HepG2 (cell line): Measurements from ENCODE around the gene AHR. TPM values are rescaled to one million over a fixed set of nuclear protein-coding genes. Genes with fewer than 3 reads are reported as not detected.
A peak's percentile ranks its signal among the peaks of the same experiment; 100 is the strongest.

Source experiments
- ATAC-seq: fragments of 200-7000 bp; cut with Tn5 transposase; 3 replicates; pipeline ENCODE4 v1.9.1; 2020; ENCODE audit warnings: mild to moderate bottlenecking, moderate library complexity
- BruUV-seq: library from RNA; stranded (reverse); fragments of 400-500 nt; replicated peaks from 2 replicates; lab custom pipeline; 2021; lab: Mats Ljungman, UMichigan
- CTCF ChIA-PET: fragments of 300-600 bp; formaldehyde crosslinking; extraction: SDS; loops from one replicate; lab custom pipeline; 2021; ENCODE audit warnings: low total read pairs, inconsistent platforms, low intra/inter-chr PET ratio; lab: Yijun Ruan, JAX
- POLR2A ChIA-PET: fragments of 350-600 bp; sonication (Branson Sonifier 250); formaldehyde crosslinking; loops from one replicate; lab custom pipeline; 2020; ENCODE audit warnings: antibody characterized with exemption, inconsistent platforms; lab: Yijun Ruan, JAX
- DNase-seq: peaks from one replicate; pipeline ENCODE4 v3.0.0-alpha.2; 2015; ENCODE audit warnings: low spot score
- FAIRE-seq: peaks from 3 replicates; lab custom pipeline; 2011; peaks lifted over from hg19 to GRCh38; lab: Jason Lieb, UNC
- H2AFZ ChIP-seq: one replicate; pipeline ENCODE4 v1.6.1; 2011; ENCODE audit warnings: low read length, inconsistent platforms
- H3K27ac ChIP-seq: fragments of 300-600 bp; 3 replicates; pipeline ENCODE4 v1.8.0; 2011; ENCODE audit warnings: mixed run types, mild to moderate bottlenecking, mixed read lengths, low read length, inconsistent platforms; ENCODE audit not compliant: insufficient read depth; ENCODE audit errors: extremely low read length
- H3K27me3 ChIP-seq, 2 experiments: fragments of 200-600 bp in 1 of 2; 2 replicates in 1 of 2; 3 replicates in 1 of 2; pipeline versions ENCODE4 v1.6.0 to v1.8.0; 2011; ENCODE audit warnings: low read length in 2 of 2, mild to moderate bottlenecking in 2 of 2, moderate library complexity in 2 of 2, inconsistent platforms in 1 of 2; ENCODE audit not compliant: insufficient read depth in 2 of 2, control insufficient read depth in 1 of 2
- H3K36me3 ChIP-seq, 2 experiments: fragments of 200-600 bp in 1 of 2; replicated peaks in 1 of 2; 2 replicates in 1 of 2; 3 replicates in 1 of 2; pipeline versions ENCODE4 v1.5.1 to v1.8.0; 2011; ENCODE audit warnings: low read length in 2 of 2, inconsistent platforms in 1 of 2; ENCODE audit not compliant: insufficient read depth in 2 of 2, control insufficient read depth in 1 of 2
- H3K4me1 ChIP-seq: 2 replicates; pipeline ENCODE4 v1.5.1; 2012; ENCODE audit warnings: low read length, inconsistent platforms; ENCODE audit not compliant: insufficient read depth
- H3K4me2 ChIP-seq: 2 replicates; pipeline ENCODE4 v1.6.0; 2011; ENCODE audit warnings: low read depth, low read length, inconsistent platforms
- H3K4me3 ChIP-seq, 3 experiments: fragments of 200-600 bp in 1 of 3; sonication (generic), shearing (Covaris generic) in 1 of 3; replicated peaks in 1 of 3; 2 replicates each; pipeline ENCODE4 v1.5.1; 2011 to 2016; ENCODE audit warnings: low read length in 3 of 3, inconsistent platforms in 2 of 3, low read depth in 2 of 3, mild to moderate bottlenecking in 2 of 3, control low read depth in 1 of 3, mixed read lengths in 1 of 3; ENCODE audit not compliant: insufficient read depth in 1 of 3
- H3K79me2 ChIP-seq: one replicate; pipeline ENCODE4 v1.6.1; 2011; ENCODE audit warnings: low read length, inconsistent platforms; ENCODE audit not compliant: insufficient read depth
- H3K9ac ChIP-seq: 2 replicates; pipeline ENCODE4 v1.6.0; 2011; ENCODE audit warnings: mild to moderate bottlenecking, low read depth, low read length, inconsistent platforms; ENCODE audit not compliant: insufficient read depth
- H3K9me3 ChIP-seq: 2 replicates; pipeline ENCODE4 v1.5.1; 2012; ENCODE audit warnings: mild to moderate bottlenecking, low read length
- H4K20me1 ChIP-seq: 2 replicates; pipeline ENCODE4 v1.6.0; 2011; ENCODE audit warnings: inconsistent platforms, mild to moderate bottlenecking, low read length, moderate library complexity; ENCODE audit not compliant: insufficient read depth
- BRD4 ChIP-seq: sonication (generic); formaldehyde crosslinking; IDR thresholded peaks from 2 replicates; pipeline ENCODE4 v1.4.0; 2020; ENCODE audit warnings: missing genetic modification reagents
- CREB3 ChIP-seq: sonication (generic); formaldehyde crosslinking; IDR thresholded peaks from 2 replicates; pipeline ENCODE4 v1.5.0; 2020; ENCODE audit warnings: missing genetic modification reagents
- DZIP1 ChIP-seq: sonication (generic); formaldehyde crosslinking; IDR thresholded peaks from 2 replicates; pipeline ENCODE4 v1.5.0; 2020; ENCODE audit warnings: mild to moderate bottlenecking, missing genetic modification reagents
- ELF3 ChIP-seq: IDR thresholded peaks from 2 replicates; pipeline ENCODE4 v1.6.1; 2016; ENCODE audit warnings: missing genetic modification reagents, missing compliant biosample characterization
- ETS1 ChIP-seq: sonication (generic); formaldehyde crosslinking; IDR thresholded peaks from 2 replicates; pipeline ENCODE4 v1.4.0; 2020; ENCODE audit warnings: missing genetic modification reagents
- FOXK2 ChIP-seq: fragments of 450-650 bp; IDR thresholded peaks from 2 replicates; pipeline ENCODE4 v1.6.1; 2016
- MAF1 ChIP-seq: sonication (generic); formaldehyde crosslinking; IDR thresholded peaks from 2 replicates; pipeline ENCODE4 v1.5.0; 2020; ENCODE audit warnings: missing genetic modification reagents, borderline replicate concordance
- SIN3A ChIP-seq: IDR thresholded peaks from 2 replicates; pipeline ENCODE4 v1.6.1; 2011; ENCODE audit warnings: low read depth, mild to moderate bottlenecking, control low read depth, low read length, borderline replicate concordance
- U2AF1 ChIP-seq: fragments of 200-400 bp; formaldehyde crosslinking; optimal IDR thresholded peaks from 2 replicates; pipeline ENCODE3; 2017; ENCODE audit warnings: mild to moderate bottlenecking, low read depth, low read length
- ZMAT5 ChIP-seq: sonication (generic); formaldehyde crosslinking; IDR thresholded peaks from 2 replicates; pipeline ENCODE4 v1.5.0; 2020; ENCODE audit warnings: mild to moderate bottlenecking, low read depth, missing genetic modification reagents, borderline replicate concordance
- ZNF501 ChIP-seq: sonication (generic); formaldehyde crosslinking; IDR thresholded peaks from 2 replicates; pipeline ENCODE4 v1.5.1; 2020; ENCODE audit warnings: mild to moderate bottlenecking, moderate library complexity, missing genetic modification reagents
- ZNF609 ChIP-seq: sonication (generic); formaldehyde crosslinking; IDR thresholded peaks from 2 replicates; pipeline ENCODE4 v1.4.0; 2020; ENCODE audit warnings: mild to moderate bottlenecking, missing genetic modification reagents, borderline replicate concordance
- WGBS: methylation state at CpG from one replicate; pipeline ENCODE4 v1.1.6; 2017; ENCODE audit warnings: low lambda C conversion rate; 5-methylcytosine and 5-hydroxymethylcytosine counted together
- in situ Hi-C: cut with HindIII; loops from 2 replicates; pipeline ENCODE4 v1.10.0; 2017; ENCODE audit warnings: low pct_unique_long_range_greater_than_20kb; ENCODE audit not compliant: extremely low pct_ligation_motif_present
- intact Hi-C: fragments of 100-400 bp; cut with micrococcal nuclease; formaldehyde crosslinking; loops from one replicate; pipeline ENCODE4 v1.10.0; 2022; ENCODE audit not compliant: unreplicated experiment
- polyA plus RNA-seq, 8 experiments: library from polyadenylated mRNA; depleted of rRNA in 3 of 8; stranded (reverse) in 7 of 8; unstranded in 1 of 8; fragments of >200 nt; fragmentation: Illumina TruSeq in 4 of 8; extraction: Trizol in 4 of 8; gene quantifications; 2 replicates each; pipeline versions ENCODE4 v1.2.1 to v1.2.3, GENCODE V29; 2011 to 2016; ENCODE audit warnings: low read depth in 4 of 8, missing spikeins in 1 of 8, mixed read lengths in 1 of 8; ENCODE audit not compliant: insufficient read depth in 1 of 8
- total RNA-seq, 5 experiments: library from RNA; depleted of rRNA; stranded (reverse); fragments of >200 nt; fragmentation: Illumina TruSeq; extraction: Trizol; gene quantifications; 2 replicates each; pipeline ENCODE4 v1.2.3, GENCODE V29; 2016; ENCODE audit warnings: low read depth in 1 of 5

Gene AHR
- total and polyA plus RNA-seq, 2 of the 13 experiments (the other 11 are each of a cell fraction or from before 2014, with no cell fraction given), result 9.0 to 31.3 TPM

GRCh38 chr7:17368856-17369524, 70.5 kb downstream of the AHR start (continued):
- TF ChIP-seq DZIP1 (CRISPR knock-in tag) (no peak), ZMAT5 (no peak), MAF1 (no peak), BRD4 (CRISPR knock-in tag) (no peak), ZNF501 (CRISPR knock-in tag) (no peak), SIN3A (no peak)

GRCh38 chr7:17369691-17370426, 71.4 kb downstream of the AHR start:
- 71% methylated on average over 8 of the region's 8 CpGs for WGBS
- in situ Hi-C loops (no loop called here), intact Hi-C loops (no loop called here)
- H3K36me3 ChIP-seq, result no peaks in the 10 kb centered on the region
- no peak overlapping the region for H3K4me2 ChIP-seq
- no peaks in the 10 kb centered on the region for H3K27me3 ChIP-seq
- H3K79me2 ChIP-seq, result no peaks in the 10 kb centered on the region
- DNase-seq (peak; percentile 7), ATAC-seq (no peak), FAIRE-seq (no peak)
- no TSS peak for BruUV-seq
- H3K27ac ChIP-seq, result no peak overlapping the region
- H3K4me1 ChIP-seq, result no peaks in the 10 kb centered on the region
- H3K4me3 ChIP-seq, result no peak overlapping the region
- CTCF ChIA-PET, result no interaction called here
- H2AFZ ChIP-seq, result no peak overlapping the region
- H3K9me3 ChIP-seq, result no peaks in the 10 kb centered on the region
- no peak overlapping the region for H3K9ac ChIP-seq
- no peaks in the 10 kb centered on the region for H4K20me1 ChIP-seq
- POLR2A ChIA-PET, result no interaction called here
- TF ChIP-seq ELF3 (CRISPR knock-in tag) (peak; percentile 56; the same call in 1 of the 2 replicates), FOXK2 (no peak), ETS1 (CRISPR knock-in tag) (no peak), U2AF1 (no peak), CREB3 (CRISPR knock-in tag) (no peak), ZNF609 (CRISPR knock-in tag) (no peak)
